SIG-M5 treated with dmso at 0.1 percent for 504 hours (cell line): ENCODE data around the gene PSMC4.

Experiments
- DNase-seq: peaks from one replicate; lab custom pipeline; 2025; ENCODE audit not compliant: unreplicated experiment; lab: John Stamatoyannopoulos, UW

PSMC4 gene

GRCh38 chr19:39970675-39971379 is at the start of gene PSMC4:
Gene PSMC4 (plus strand): TSS chr19:39971165. CDS start chr19:39971203, 38 bp downstream.
- peak; percentile 98 for DNase-seq

- no peak for DNase-seq
These were observed 47.1 kb upstream of the PSMC4 start for GRCh38 chr19:39923862-39924261.

GRCh38 chr19:39924389-39924788 is 46.6 kb upstream of the PSMC4 start:
- no peak for DNase-seq

DNA sequence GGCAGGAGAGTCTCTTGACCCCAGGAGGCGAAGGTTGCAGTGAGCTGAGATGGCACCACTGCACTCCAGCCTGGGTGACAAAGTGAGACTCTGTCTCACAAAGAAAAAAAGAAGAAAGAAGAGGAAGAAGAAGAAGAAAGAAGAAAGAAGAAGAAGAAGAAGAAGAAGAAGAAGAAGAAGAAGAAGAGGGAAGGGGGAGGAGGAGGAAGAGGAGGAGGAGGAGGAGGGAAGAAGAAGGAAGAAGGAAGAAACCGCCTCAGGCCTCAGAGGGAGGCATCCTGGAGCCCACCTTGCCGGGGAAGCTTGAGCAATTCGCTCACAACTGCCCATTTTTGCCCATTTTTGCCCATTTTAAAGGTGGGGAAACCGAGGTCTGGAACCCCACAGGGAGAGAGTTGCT is 46.0 kb upstream of the PSMC4 start:
- no peak for DNase-seq

DNA sequence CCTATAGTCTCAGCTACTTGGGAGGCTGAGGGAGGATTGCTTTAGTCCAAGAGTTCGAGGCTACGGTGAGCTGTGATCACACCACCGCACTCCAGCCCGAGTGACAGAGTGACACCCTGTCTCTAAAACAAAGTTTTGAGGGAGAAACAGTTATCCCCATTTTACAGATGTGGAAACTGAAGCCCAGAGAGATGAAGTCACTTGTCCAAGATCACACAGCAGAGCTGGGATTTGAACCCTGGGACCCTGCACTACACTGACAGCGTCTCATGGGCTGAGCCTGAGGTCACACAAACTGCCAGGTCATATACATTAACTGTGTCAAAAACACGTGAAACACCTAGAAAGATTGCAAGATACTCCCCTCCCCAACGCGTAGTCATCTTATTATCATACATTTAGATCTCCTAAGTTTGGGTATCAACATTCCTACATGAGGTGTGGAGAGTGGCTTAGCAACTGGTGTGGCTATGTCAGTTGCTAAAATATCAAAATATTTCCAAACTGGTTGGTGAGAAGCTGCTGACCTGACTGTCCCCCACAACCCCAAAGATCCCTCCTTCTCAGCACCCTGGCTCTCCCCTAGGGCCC is 44.7 kb upstream of the PSMC4 start:
- DNase-seq: no peak

GRCh38 chr19:39927076-39927475 is 43.9 kb upstream of the PSMC4 start:
- DNase-seq: no peak

DNA sequence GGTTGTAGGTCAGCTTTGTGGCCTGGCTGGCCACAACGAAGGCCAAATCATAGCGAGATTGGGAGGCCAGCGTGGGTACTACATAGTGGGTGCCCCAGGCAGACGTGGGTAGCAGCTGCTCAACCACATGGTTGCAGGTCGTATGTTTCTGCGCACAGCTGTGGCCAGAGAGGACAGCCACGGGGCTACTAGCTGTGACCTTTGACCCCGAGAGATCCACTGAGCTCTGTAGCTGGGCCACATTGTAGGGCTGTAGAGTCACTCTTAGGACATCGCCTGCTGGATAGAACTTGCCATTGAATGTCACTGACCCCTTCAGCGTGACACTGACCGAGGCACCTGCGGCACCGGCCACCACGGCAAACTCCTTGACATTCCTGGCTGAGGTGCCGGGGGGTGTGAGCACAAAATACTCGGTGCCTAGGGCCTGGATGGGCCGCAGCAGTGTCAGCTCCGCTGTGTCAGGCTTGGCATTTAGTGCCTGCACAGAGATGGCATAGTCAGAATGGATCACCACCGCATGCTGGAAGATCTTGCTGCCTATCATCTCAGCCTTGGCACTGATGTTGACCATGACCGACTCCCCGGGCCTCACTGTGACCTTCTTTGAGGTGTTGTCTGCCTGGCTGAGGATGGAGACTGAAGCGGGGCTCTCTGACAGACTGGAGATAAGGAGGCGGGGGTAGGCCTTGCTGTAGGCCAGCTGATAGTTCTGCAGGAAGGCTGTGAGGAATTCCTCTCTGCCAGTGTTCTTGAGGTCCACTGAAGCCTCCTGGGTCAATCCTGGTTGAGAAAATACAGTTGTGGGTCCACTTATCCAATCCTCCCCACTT is 43.2 kb upstream of the PSMC4 start:
- no peak for DNase-seq

DNA sequence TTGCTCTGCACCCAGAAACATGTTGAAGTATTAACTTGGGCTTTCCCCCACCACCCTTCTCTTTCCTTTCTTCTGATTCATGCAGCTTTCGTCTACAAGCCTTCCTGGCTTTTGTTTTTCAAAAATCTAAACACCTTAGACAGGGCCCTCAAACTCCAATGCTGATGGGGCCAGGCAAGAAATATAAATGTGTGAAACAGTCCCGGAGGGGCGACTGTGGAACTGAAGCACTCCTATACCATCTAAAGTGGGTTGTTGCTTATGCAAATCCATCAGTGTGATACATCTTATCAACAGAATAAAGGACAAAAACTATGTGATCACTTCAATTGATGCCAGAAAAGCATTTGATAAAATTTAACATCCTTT is 42.6 kb upstream of the PSMC4 start:
- no peak for DNase-seq

GRCh38 chr19:39929750-39930149 is 41.2 kb upstream of the PSMC4 start:
- no peak for DNase-seq

DNA sequence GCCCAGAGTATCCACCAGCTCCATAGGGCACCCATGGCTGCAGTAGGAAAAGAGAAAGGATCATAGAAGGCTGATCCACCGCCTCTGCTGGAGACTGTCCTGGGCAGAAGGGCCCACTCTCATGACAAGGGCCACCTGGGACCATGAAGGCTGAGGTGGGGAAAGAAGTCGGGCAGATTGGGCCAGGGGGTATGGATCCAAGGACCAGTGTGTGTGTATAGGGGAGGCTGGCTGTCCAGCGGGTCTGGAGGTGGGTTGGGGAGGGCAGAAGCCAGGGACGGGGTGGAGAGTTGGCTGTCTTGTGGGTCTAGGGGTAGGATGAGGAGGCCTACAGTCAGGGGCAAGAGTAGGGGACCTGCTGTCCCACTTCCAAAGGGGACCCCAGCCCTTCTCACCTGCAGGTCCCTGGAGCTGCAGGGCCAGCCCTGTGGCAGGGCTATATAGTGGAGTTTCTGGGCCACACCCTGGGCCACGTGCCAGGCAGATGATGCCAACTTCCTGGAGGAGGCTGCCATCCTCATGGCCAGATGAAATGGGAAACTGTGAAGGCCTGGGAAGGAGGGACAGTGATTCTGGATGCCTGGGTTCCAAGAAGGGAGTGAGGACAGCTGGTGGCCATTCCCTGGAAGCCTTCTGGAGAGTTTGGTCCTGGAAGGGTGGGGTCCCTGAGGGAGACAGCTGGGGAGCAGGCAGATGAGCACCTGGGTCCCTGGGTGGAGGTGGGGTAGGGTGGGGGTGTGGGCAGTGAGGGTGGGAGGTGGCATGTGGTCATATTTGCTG is 36.2 kb upstream of the PSMC4 start, which contains the start of gene FCGBP:
TSS of gene FCGBP (minus strand) at position 51 of the 780 bp plus-strand sequence.
- DNase-seq: no peak

GRCh38 chr19:39935364-39935661 is 35.7 kb upstream of the PSMC4 start:
- DNase-seq: no peak

- DNase-seq: no peak
These were observed 34.9 kb upstream of the PSMC4 start for GRCh38 chr19:39936020-39936419.

DNA sequence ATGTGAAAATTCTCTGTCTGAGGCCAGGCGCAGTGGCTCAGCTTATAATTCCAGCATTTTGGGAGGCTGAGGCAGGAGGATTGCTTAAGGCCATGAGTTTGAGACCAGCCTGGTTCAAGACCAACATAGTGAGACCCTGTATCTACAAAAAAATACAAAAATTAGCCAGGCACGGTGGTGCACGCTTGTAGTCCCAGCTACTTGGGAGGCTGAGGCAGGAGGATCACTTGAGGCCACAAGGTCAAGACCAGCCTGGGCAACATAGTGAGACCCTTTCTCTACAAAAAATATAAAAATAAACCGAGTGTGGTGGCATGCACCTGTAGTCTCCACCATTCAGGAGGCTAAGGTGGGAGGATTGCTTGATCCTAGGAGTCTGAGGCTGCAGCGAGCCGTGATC is 34.3 kb upstream of the PSMC4 start:
- DNase-seq: no peak

DNA sequence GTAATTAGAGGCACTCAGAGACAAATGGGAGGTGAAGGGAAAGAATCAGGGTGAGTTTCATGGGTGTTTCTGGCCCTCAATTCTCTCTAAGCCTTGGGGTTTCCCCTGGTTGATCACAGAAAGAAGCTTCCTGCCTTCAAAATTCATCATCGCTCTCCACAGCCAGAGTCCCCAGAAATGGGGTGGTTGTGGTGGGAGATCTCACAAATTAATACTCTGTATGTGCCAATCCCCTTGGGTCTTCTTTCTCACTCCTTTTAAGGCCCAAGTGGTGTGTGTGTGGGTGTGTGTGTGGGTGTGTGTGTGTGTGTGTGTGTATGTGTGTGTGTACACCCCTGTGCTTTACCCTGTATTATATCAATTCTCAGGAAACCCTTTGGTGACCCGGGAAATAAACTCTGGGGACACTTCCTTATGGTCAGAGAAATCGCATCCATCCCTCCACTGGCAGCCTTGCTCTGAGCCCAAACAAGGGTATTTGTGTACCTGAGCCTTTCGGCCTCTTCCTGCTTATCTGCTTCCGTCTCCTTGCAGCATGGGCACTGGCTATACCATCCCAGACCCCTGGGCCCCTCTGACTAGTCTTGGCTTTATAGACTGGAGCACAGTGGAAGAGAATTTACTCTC is 33.8 kb upstream of the PSMC4 start:
- DNase-seq: no peak

DNA sequence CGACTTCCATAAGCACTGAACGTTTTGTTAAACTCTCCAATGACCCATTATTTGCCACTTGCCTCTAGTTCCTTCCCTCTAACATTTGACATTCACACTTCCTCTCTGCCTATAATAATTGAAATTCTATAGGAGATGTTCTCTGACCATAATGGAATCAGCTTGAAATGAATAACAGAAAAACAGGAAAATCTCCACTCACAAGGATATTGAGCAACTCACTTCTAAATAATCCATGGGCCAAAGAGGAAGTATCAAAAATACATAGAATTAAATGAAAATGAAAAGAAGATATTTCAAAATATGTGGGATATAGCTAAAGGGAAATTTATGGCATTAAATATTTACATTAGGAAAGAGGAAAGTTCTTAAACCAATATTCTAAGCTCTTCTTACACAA is 33.2 kb upstream of the PSMC4 start:
- DNase-seq: peak; percentile 20

GRCh38 chr19:39939556-39939955 is 31.4 kb upstream of the PSMC4 start:
- DNase-seq: no peak

DNA sequence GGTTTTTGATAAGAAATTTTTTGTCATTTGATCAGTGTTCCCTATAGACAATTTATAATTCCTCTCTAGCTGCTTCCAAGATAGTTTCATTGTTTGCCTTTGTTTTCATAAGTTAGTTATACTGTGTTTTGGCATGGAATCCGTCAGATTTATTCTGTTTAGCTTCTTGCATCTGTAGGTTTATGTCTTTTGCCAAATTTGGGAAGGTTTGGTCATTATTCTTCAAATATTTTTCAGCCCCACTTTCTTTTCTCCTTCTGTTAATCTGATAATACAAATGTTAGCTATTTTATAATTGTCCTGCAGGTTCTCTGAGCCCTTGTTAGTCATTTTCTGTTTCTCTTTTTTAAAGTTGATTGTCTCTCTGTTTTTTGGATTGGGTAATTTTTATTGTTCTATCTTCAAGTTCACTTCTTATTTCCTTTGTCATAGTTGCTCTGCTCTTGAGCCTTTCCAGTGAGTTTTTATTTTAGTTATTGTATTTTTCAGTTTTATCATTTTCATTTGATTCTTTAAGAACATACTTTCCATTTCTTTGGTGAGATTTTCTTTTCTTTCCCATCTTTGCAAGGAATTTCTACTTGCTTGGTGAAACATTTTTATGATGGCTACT is 30.6 kb upstream of the PSMC4 start:
- no peak for DNase-seq

DNA sequence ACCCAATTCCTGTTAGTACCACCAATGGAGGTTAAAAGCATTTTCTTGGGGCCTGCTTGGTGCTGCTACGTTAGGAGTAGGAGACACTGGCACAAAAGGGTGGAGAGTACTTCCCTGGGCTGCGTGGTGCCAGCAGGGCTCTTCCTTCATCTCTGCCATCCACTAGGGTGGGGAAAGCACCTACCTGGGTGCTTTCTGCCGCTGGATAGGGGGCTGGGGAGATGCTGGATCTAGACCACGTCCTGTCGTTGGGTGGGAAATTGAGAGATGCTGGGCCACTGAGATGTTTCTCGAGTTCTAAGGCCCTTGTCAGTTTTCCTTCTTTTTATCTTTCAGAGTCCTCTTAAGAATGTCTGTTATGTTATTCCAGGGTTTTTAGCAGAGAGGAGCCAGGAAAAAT is 29.8 kb upstream of the PSMC4 start:
- no peak for DNase-seq

- peak; percentile 85 for DNase-seq
These were observed 29.2 kb upstream of the PSMC4 start for GRCh38 chr19:39941615-39942365.

DNA sequence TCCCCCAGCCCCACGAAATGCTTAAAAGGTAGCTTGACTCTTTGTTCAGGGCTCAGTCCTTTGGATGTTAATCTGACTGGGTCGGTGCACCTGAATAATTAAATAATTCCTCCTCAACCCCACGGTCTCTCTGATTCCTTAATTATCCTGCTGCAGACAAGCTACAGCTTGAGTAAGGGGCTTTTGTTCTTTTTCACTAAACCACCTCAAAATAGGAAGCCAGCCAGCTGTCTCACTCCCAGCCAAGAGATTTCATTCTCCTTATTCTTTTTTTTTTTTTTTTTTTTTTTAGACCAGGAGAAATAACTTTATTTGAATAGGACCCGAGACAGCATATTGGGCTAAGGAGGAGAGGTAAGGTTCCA is 28.6 kb upstream of the PSMC4 start:
- DNase-seq: no peak
